Fibroblast of villous mesenchyme (primary cell): ENCODE data around the gene HES7. TPM values are rescaled to one million over a fixed set of nuclear protein-coding genes. Genes with fewer than 3 reads are reported as not detected.

Experiments
- DNase-seq: peaks from one replicate; pipeline ENCODE4 v3.0.0-alpha.2; 2010; ENCODE audit warnings: low read depth
- H3K4me3 ChIP-seq: 2 replicates; pipeline ENCODE4 v1.5.1; 2011; ENCODE audit warnings: low read depth, mild to moderate bottlenecking, low read length
- CTCF ChIP-seq: IDR thresholded peaks from 2 replicates; pipeline ENCODE4 v1.5.1; 2012; ENCODE audit warnings: low read depth, mild to moderate bottlenecking, low read length; ENCODE audit not compliant: insufficient read depth
- total RNA-seq: library from RNA; depleted of rRNA; stranded (reverse); fragments of >200 nt; gene quantifications from 2 replicates; pipeline ENCODE4 v1.2.3, GENCODE V29; 2012

HES7 gene
- total RNA-seq, 1 donor: not detected

DNA sequence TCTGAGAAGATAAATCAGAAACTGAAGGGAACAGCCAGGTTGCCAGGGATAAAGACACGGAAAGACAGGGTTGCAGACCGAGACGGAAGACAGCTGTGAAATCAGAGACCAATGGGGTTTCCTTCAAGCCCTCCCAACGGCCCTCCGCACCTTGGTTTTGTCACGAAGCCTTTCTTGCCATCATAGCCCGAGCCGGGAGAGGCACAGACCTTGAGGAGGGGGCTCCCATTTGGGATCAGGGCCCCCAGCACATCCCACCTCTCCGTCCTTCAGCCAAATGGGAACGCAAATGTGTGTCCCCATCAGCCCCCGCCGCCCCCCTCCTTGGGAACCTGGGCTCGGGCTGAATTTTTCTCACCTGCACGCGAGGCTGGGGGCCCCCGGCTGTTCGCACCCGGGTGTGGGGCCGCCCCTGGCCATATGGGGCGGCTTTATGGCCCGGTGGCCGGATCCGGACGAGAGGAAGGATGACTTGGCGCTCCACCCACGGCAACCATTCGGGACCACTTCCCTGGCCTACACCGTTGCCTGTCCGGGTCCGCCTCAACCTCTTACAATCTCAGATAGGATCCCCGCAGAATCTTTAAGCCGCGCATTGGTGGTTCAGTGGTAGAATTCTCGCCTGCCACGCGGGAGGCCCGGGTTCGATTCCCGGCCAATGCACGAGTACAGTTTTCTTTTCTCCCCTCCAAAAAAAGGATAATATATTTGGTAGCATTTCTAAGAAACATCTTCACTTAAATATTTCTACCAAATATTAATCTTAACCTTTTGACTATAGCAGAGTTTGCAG lies 1.4 kb upstream of the HES7 start:
- peak overlapping the region; percentile 79 for H3K4me3 ChIP-seq
- DNase-seq: peak; percentile 76
- no peak for TF ChIP-seq CTCF

DNA sequence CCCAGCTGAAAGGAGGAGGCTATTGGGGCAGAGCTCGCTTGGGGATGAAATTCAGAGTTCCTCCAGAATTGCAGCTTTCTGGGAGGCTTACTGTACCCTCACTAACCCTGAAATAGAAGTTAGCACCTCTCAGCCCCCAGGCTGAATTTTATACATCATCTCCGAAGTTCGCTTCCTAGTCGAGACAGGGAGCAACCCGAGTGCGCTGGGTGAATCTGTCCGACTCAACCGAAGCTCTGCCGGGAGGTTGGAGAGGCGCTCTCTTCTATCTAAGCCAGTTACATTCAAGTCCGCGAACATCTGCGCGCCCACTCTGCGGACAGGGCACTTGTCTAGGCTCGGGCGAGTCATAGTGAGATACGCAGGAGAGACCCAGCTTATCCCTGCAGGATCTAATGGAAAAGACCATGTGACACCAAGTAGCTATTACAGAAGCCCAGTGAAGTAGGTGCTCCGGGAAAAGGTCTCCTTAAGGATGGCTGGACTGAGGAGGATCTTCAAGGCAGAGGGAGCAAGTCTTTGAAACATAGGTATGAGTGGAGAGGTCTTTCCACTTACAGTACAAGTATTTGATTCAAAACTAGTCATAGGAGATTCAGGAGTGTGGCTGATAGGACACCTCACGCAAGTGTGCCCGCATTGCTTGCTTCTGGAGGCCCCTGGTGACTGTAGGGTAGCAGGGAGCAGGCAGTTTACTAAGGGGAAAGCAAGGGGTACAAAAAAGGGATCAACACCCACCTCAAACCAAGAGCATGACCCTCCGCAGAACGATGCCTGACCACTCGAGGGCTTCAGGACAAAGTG lies 646 bp upstream of the HES7 start:
- peak; percentile 48 for DNase-seq
- peak overlapping the region; percentile 79 for H3K4me3 ChIP-seq
- TF ChIP-seq CTCF: no peak

GRCh38 chr17:8122924-8123694 lies 797 bp downstream of the HES7 start:
- TF ChIP-seq CTCF: no peak
- DNase-seq: peak; percentile 49
- H3K4me3 ChIP-seq: peak overlapping the region; percentile 79

GRCh38 chr17:8122422-8122923 lies 1.4 kb downstream of the HES7 start:
- DNase-seq: peak; percentile 53
- H3K4me3 ChIP-seq: peak overlapping the region; percentile 79
- no peak for TF ChIP-seq CTCF

DNA sequence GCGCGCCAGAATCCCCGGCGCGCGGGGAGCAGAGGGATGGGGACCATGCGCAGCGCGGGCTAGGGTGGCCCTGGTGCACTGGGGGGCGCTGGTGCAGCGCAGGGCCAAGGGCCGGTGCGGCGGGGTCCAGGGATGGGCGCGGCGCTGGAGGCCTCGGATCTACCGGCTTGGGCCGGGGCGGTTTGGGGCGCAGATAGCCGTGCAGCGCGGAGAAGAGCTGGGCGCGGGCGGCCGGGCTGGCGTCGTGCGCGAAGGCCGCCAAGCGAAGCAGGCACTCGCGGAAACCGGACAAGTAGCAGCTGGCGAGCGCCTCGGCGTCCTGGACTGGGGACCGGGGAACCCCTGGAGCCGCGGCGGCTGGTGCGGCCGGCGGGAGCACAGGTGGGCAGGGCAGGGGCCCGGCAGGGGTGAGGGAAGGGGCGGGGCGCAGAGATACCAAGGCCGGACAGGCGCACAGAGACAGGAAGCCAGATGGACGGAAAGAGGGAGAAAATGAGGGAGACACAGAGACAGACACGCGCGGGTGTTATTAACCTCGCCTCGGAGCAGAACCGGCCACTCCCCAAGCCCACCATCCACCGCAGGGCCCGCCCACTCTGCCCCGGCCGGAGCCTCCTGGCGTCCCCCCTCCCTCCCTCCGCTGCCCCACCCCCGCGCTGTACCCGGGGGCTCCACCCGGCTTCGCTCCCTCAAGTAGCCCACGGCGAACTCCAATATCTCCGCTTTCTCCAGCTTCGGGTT lies 2.1 kb downstream of the HES7 start:
- DNase-seq: peak; percentile 77
- TF ChIP-seq CTCF: peak; percentile 52
- H3K4me3 ChIP-seq: peak overlapping the region; percentile 79

DNA sequence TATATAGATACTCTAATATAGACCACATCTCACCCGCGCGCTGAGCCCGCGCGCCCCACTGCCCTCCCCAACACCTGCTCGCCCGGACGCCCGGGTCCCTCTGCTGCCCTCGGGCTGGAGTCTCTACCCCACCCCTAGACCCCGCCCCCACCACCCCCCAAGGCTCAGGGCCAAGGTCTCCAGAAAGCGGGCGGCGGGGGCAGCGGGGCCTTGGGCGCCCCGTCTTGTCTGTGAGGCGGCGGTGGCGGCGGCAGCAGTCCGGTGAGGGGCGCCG lies 2.6 kb downstream of the HES7 start:
- no peak for TF ChIP-seq CTCF
- peak overlapping the region; percentile 79 for H3K4me3 ChIP-seq
- no peak for DNase-seq
